Mesodermal cell (in vitro differentiated cells): Measurements from ENCODE around the gene PDZRN3. TPM values are rescaled to one million over a fixed set of nuclear protein-coding genes. Genes with fewer than 3 reads are reported as not detected.

Experiments
- H3K27ac ChIP-seq: 2 replicates; pipeline ENCODE4 v1.7.0; 2013; ENCODE audit warnings: mild to moderate bottlenecking, low read depth, low read length, moderate library complexity; ENCODE audit not compliant: severe bottlenecking
- H3K36me3 ChIP-seq: 2 replicates; pipeline ENCODE4 v1.7.1; 2013; ENCODE audit warnings: mild to moderate bottlenecking, low read length, moderate library complexity; ENCODE audit not compliant: control insufficient read depth, insufficient read depth
- H3K4me1 ChIP-seq: one replicate; pipeline ENCODE4 v1.7.1; 2013; ENCODE audit warnings: mild to moderate bottlenecking, low read length; ENCODE audit not compliant: insufficient read depth, control insufficient read depth, poor library complexity, severe bottlenecking
- H3K4me3 ChIP-seq: 2 replicates; pipeline ENCODE4 v1.7.0; 2013; ENCODE audit warnings: low read length, control low read depth, mild to moderate bottlenecking; ENCODE audit not compliant: insufficient read depth, poor library complexity, severe bottlenecking; ENCODE audit errors: extremely low read depth
- H3K9me3 ChIP-seq: 2 replicates; pipeline ENCODE4 v1.7.1; 2013; ENCODE audit warnings: mild to moderate bottlenecking, low read length, moderate library complexity; ENCODE audit not compliant: control insufficient read depth
- WGBS, 2 experiments: methylation state at CpG; one replicate each; pipeline ENCODE4 v1.1.5; 2013; ENCODE audit warnings: missing lambda C conversion rate in 2 of 2; ENCODE audit not compliant: insufficient coverage in 2 of 2; 5-methylcytosine and 5-hydroxymethylcytosine counted together
- polyA plus RNA-seq, 2 experiments: library from polyadenylated mRNA; stranded (reverse); fragments of 50-300 nt; gene quantifications; one replicate each; pipeline ENCODE4 v1.2.3, GENCODE V29; 2013

Gene PDZRN3
- polyA plus RNA-seq (2013, experiment 1 of 2) = 21.6 TPM
- polyA plus RNA-seq (2013, experiment 2 of 2) = 26.9 TPM

DNA sequence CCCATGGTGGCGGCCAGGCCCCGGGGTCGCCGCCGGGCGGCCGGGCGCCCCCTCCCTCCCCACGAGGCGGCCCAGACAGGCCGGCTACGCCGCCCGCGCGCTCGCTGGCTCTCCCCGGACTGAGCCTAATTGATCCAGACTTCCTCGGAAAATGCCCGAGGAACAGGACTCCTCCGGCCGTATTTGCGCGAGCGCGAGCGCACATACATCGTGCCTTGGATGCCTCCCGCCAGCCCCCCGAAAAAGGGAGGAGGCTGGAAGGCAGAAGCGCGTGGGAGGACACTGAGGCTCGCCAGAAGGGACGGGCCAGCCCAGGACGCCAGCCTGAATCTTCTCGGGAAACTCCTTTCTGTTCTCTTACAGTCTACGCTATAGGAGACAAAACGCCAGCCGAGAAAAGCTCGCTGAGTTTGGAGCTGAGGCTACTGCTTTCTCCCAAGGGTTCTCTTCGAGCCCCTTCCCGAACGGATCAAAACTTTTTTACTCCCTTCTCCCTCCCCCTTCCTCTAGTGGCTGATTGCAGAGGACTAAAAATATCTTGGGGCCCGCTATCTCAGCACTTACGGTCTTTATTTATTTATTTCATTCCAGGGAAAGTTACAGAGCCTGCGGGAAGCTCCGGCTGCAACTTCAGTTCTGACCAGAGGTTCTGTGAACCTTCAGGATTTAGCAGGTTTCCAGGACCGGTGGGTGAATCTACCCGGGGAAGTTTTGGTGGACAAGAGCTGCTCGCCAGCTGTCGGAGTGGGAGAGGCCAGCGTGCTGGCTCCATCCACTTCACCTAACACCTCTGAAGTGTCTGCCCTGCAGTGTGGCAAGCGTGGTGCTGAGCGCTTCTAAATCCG is at the start of gene PDZRN3:
Gene PDZRN3, minus strand, starts transcription at position 121 of the 845 bp plus-strand sequence.
- WGBS, 2 experiments = 0 to 1% methylated on average over 28 to 45 of the region's 55 CpGs
- Histone ChIP-seq H3K4me3 (peak within 1 kb of the TSS; percentile 58), H3K4me1 (peaks cover 31% of the 10 kb centered on the region), H3K27ac (peak within 1 kb of the TSS; percentile 86), H3K36me3 (no peaks in the 10 kb centered on the region), H3K9me3 (no peaks in the 10 kb centered on the region)

DNA sequence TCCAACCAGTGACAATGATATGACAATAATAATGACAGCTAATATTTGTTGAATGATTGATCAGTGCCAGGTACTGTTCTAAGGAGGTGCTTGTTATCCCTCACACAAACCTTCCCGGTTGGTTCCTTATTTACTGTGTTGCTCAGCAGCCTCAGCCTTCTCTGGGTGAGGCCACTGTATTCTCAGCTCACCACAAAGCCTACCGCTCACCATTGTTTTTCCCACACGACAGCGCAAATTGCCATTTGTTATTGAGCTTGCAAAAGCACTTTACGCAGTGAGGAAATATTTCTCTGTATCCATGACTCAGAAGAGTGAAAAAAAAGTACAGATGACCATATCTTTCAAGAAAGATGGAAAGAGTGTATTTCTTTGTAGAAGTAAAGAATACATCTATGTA is 49.5 kb upstream of the PDZRN3 start:
- Histone ChIP-seq H3K27ac (no peak overlapping the region), H3K36me3 (no peaks in the 10 kb centered on the region), H3K9me3 (no peaks in the 10 kb centered on the region), H3K4me1 (no peaks in the 10 kb centered on the region), H3K4me3 (no peak overlapping the region)
- WGBS, 2 experiments = 0 to 31% methylated on average over 1 to 3 of the region's 5 CpGs

DNA sequence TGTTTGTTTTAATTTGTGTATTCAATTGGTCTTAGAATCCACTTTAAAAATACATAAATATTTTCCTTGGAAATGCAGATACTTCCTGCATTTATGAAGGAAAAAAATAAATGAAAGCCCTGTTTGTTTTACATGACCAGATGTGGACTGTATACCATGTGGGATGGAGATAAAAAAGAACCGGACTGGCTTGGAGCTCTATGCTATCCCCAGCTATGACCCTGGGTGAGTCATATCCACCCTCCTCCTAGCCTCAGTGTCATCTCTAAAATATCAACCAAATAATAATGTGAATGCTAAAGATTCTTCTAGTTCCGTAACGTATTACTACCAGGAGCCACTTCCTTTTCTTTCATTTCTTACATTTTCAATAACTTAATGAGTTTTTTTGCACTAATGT is 44.5 kb upstream of the PDZRN3 start:
- no CpG with 5 or more reads among the region's 3 CpGs for WGBS, 2 experiments
- no peak overlapping the region for H3K27ac ChIP-seq

DNA sequence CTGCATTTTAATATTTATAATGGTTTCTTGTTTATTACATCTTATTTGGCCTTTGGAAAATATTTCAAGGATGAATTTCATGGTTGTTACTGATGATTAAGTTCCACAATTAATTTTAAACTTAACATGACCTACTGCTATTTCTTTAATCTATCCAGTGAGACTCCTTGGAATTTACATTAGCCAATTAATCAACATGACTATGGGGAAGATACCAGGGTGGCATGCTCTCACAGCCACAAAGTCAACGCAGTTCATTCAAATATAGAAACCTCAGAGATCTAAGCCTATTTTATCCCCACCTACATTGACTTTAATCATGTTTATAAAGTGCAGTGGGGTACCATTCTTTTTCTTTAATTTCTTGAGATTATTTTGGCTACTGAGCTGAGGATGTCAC is 43.6 kb upstream of the PDZRN3 start:
- Histone ChIP-seq H3K9me3 (no peaks in the 10 kb centered on the region), H3K36me3 (no peaks in the 10 kb centered on the region), H3K27ac (no peak overlapping the region), H3K4me1 (no peaks in the 10 kb centered on the region), H3K4me3 (no peak overlapping the region)
- WGBS, 2 experiments = no CpG with 5 or more reads among the region's 1 CpG

More for the DNA sequence above, 44.5 kb upstream of the PDZRN3 start:
- Histone ChIP-seq H3K9me3 (no peaks in the 10 kb centered on the region), H3K4me3 (no peak overlapping the region), H3K36me3 (no peaks in the 10 kb centered on the region), H3K4me1 (no peaks in the 10 kb centered on the region)

DNA sequence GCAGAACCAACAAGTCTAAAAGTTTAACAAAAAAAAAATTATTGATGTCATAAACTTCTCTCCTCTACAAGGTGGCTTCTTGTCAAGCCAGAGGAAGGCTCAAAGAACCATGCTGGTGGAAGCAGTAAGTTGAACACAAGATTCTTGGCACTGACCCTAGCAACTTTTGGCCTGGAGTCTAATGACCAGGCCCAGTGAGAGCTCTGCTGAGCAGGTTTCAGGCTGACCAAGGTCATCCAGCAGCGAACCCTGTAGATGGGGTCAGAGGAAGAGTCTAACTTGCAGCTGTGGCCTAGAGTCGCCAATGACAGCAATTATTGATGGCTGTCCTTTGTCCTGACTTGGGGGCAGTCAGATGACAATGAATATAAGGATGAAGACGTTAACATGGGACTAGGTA is 43.1 kb upstream of the PDZRN3 start:
- H3K4me1 ChIP-seq = no peaks in the 10 kb centered on the region
- H3K27ac ChIP-seq = no peak overlapping the region
- no peaks in the 10 kb centered on the region for H3K36me3 ChIP-seq
- no peaks in the 10 kb centered on the region for H3K9me3 ChIP-seq
- 79 to 80% methylated on average over 1 to 3 of the region's 3 CpGs for WGBS, 2 experiments
- no peak overlapping the region for H3K4me3 ChIP-seq

DNA sequence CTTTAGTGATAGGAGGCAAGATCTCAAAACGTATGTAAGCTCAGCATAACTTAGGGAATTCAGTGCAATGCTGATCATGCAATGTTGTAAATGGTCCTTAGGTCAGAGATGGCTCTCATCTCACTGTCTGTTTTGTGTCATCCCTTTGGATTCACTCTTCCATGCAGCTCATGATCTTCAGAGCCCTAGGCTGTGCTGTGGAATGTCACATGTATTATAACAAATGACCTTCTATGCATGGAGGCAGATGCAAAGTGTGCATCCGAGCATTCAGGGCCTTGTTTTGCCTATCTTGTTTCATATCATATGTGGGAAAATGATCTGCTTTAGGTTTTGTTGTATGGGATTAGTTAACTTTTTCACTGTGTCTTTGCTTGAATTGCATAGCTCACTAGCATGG is 40.5 kb upstream of the PDZRN3 start:
- 67 to 75% methylated on average over 1 to 2 of the region's 2 CpGs for WGBS, 2 experiments
- Histone ChIP-seq H3K9me3 (no peaks in the 10 kb centered on the region), H3K27ac (no peak overlapping the region), H3K36me3 (no peaks in the 10 kb centered on the region), H3K4me1 (no peaks in the 10 kb centered on the region), H3K4me3 (no peak overlapping the region)

DNA sequence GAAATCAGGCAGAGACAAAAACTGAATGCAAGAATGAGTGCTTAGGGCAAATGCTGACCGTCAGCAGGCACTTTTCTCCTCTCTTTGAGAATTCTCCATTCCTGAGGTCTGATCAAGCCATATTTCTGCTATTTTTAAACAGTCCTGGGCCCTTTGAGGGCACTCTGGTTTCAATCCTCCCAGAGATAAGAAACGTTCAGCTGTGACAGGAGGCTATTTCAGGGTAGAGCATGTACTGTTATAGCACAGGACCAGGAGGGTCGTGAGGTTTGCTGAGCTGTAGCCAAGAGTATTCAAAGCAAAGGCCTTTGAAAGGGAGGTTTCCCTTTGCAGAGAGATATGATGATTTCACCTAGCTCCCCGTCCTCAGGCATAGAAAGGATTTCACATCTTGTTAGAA is 39.6 kb upstream of the PDZRN3 start:
- H3K9me3 ChIP-seq = no peaks in the 10 kb centered on the region
- peak overlapping the region; percentile 39 for H3K27ac ChIP-seq
- WGBS, 2 experiments = 70 to 79% methylated on average over 3 of the region's 4 CpGs
- H3K4me1 ChIP-seq = no peaks in the 10 kb centered on the region
- no peaks in the 10 kb centered on the region for H3K36me3 ChIP-seq
- H3K4me3 ChIP-seq = no peak overlapping the region

DNA sequence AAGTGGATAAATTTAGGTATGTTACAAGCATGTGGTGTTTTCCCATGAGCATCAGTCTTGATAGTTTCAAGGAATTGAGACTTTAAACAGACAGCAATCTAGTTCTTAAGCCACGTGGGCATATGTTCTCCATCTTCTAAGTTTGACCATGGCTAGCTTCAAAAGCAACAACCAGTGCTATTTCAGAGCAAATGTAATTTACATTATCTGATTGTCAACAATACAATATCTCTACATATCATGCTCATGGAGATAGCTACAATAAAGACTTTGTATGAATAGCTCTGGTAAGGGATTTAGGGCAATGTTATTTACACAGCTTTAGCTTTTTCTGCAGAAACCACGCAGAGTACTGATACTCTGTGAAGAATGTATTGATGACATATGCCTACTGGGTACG is 38.8 kb upstream of the PDZRN3 start:
- Histone ChIP-seq H3K4me1 (no peaks in the 10 kb centered on the region), H3K4me3 (no peak overlapping the region), H3K36me3 (no peaks in the 10 kb centered on the region), H3K27ac (no peak overlapping the region), H3K9me3 (no peaks in the 10 kb centered on the region)
- WGBS, 2 experiments = 63 to 78% methylated on average over 1 of the region's 3 CpGs

DNA sequence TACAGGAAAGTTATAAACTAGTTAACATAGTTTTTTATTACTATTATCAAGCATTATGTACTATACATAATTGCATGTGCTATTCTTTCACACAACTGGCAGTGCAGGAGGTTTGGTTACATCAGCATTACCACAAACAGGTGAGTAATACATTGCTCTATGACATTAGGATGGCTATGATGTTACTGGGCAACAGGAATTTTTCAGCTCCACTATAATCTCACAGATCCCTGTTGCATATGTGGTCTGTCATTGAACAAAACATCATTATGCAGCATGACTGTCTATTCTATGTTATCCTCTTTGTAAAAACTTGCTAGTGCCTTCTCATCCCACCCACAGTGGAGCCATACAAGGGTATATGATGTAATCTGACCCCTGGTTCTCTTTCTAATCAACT is 36.5 kb upstream of the PDZRN3 start:
- Histone ChIP-seq H3K4me3 (no peak overlapping the region), H3K4me1 (no peaks in the 10 kb centered on the region), H3K9me3 (no peaks in the 10 kb centered on the region), H3K27ac (no peak overlapping the region), H3K36me3 (no peaks in the 10 kb centered on the region)

DNA sequence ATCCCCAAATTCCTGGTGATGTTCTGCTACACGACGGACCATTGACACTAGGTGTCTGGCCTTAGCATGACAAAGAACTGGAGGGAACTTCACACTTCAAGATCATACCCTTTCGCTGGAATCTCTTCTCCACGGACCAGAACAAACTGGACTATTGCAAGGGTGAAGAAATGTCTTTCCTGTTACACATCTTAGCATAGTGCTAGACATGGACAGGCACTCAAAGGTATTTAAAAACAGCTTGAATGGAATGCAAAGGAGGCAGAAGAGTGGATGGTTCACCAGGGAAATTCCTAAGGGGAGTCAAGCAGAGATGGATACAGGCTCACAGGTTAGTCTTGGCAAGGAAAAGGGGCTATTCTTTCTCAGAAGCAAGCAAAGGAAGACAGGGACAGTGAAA is 33.5 kb upstream of the PDZRN3 start:
- Histone ChIP-seq H3K4me3 (no peak overlapping the region), H3K9me3 (no peaks in the 10 kb centered on the region), H3K27ac (no peak overlapping the region), H3K36me3 (no peaks in the 10 kb centered on the region), H3K4me1 (no peaks in the 10 kb centered on the region)
- WGBS, 2 experiments = 44 to 61% methylated on average over 2 to 3 of the region's 4 CpGs

DNA sequence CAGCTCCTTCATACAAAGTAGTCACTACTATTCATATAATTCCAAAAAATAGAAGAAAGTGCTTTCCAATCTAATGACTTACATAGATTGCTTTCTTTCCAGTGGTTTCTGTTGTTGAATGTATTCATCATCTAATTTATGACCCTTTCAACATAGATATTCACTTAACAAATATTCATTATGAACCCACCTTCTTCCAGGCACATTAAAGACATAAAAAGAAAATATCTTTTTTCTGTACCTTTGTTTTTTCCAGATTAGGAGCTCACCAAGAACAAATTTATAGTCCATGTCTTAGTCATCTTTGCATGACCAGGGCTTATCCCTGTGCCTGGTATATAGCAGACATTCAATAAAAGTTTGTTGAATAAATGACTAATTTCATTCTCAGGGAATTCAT is 32.4 kb upstream of the PDZRN3 start:
- Histone ChIP-seq H3K4me3 (no peak overlapping the region), H3K9me3 (no peaks in the 10 kb centered on the region), H3K4me1 (no peaks in the 10 kb centered on the region), H3K27ac (no peak overlapping the region), H3K36me3 (no peaks in the 10 kb centered on the region)
